SK-N-SH treated with all-trans-retinoic acid at 6 μM for 48 hours (cell line): Measurements from ENCODE around the gene FBXO47.

ENCODE experiments used
- ARNTL ChIP-seq: fragments of 450-650 bp; formaldehyde crosslinking; IDR thresholded peaks from 2 replicates; pipeline ENCODE4 v1.5.0; 2020; ENCODE audit warnings: low read depth, mild to moderate bottlenecking, moderate library complexity, borderline replicate concordance
- CREB5 ChIP-seq: fragments of 250-450 bp; sonication (Bioruptor Pico); IDR thresholded peaks from 2 replicates; pipeline ENCODE4 v1.5.1; 2020; ENCODE audit warnings: low read depth, mild to moderate bottlenecking, moderate library complexity
- CSDC2 ChIP-seq: fragments of 250-450 bp; sonication (Bioruptor Pico); IDR thresholded peaks from 2 replicates; pipeline ENCODE4 v1.5.0; 2020; ENCODE audit warnings: mild to moderate bottlenecking, moderate library complexity
- CSRNP3 ChIP-seq: fragments of 250-450 bp; sonication (Bioruptor Pico); IDR thresholded peaks from 2 replicates; pipeline ENCODE4 v1.5.1; 2021; ENCODE audit warnings: mild to moderate bottlenecking, moderate library complexity
- GLIS3 ChIP-seq: fragments of 250-450 bp; sonication (Bioruptor Pico); IDR thresholded peaks from 2 replicates; pipeline ENCODE4 v1.5.0; 2020; ENCODE audit warnings: mild to moderate bottlenecking, moderate library complexity
- ISL1 ChIP-seq: fragments of 250-450 bp; sonication (Bioruptor Pico); IDR thresholded peaks from 2 replicates; pipeline ENCODE4 v2.1.2; 2022; ENCODE audit warnings: mild to moderate bottlenecking, moderate library complexity
- PATZ1 ChIP-seq: fragments of 250-450 bp; sonication (Bioruptor Pico); IDR thresholded peaks from 2 replicates; pipeline ENCODE4 v1.8.0; 2020; ENCODE audit warnings: mild to moderate bottlenecking, moderate library complexity, borderline replicate concordance
- POU6F1 ChIP-seq: fragments of 250-450 bp; sonication (Bioruptor Pico); IDR thresholded peaks from 2 replicates; pipeline ENCODE4 v1.8.0; 2021; ENCODE audit warnings: low read depth, mild to moderate bottlenecking, moderate library complexity, borderline replicate concordance
- SNAI2 ChIP-seq: fragments of 250-450 bp; sonication (Bioruptor Pico); IDR thresholded peaks from 2 replicates; pipeline ENCODE4 v1.5.0; 2020; ENCODE audit warnings: mild to moderate bottlenecking, moderate library complexity
- TCF4 ChIP-seq: fragments of 250-450 bp; sonication (Bioruptor Pico); IDR thresholded peaks from 2 replicates; pipeline ENCODE4 v1.8.0; 2021; ENCODE audit warnings: mild to moderate bottlenecking, moderate library complexity, borderline replicate concordance
- TOX ChIP-seq: fragments of 250-450 bp; sonication (Bioruptor Pico); IDR thresholded peaks from 2 replicates; pipeline ENCODE4 v1.8.0; 2021; ENCODE audit warnings: mild to moderate bottlenecking, moderate library complexity, borderline replicate concordance
- TSHZ2 ChIP-seq: fragments of 250-450 bp; sonication (Bioruptor Pico); IDR thresholded peaks from 2 replicates; pipeline ENCODE4 v1.5.0; 2020; ENCODE audit warnings: mild to moderate bottlenecking, moderate library complexity
- ZFP3 ChIP-seq: fragments of 250-450 bp; sonication (Bioruptor Pico); IDR thresholded peaks from 2 replicates; pipeline ENCODE4 v1.5.0; 2020; ENCODE audit warnings: mild to moderate bottlenecking, moderate library complexity
- ZNF565 ChIP-seq: fragments of 450-650 bp; formaldehyde crosslinking; conservative IDR thresholded peaks from 2 replicates; pipeline ENCODE4 v1.5.0; 2020; ENCODE audit warnings: low read depth, mild to moderate bottlenecking, moderate library complexity

GRCh38 chr17:38911081-38911730, 56.0 kb downstream of the FBXO47 start:
- TF ChIP-seq TSHZ2 (no peak), ZFP3 (no peak), PATZ1 (CRISPR knock-in tag) (no peak), ISL1 (CRISPR knock-in tag) (no peak), CSRNP3 (no peak), CREB5 (CRISPR knock-in tag) (no peak), POU6F1 (CRISPR knock-in tag) (no peak), SNAI2 (CRISPR knock-in tag) (no peak), CSDC2 (CRISPR knock-in tag) (no peak), GLIS3 (CRISPR knock-in tag) (no peak), ARNTL (CRISPR knock-in tag) (no peak), TCF4 (CRISPR knock-in tag) (no peak), ZNF565 (CRISPR knock-in tag) (no peak), TOX (CRISPR knock-in tag) (no peak)
